ENCODE measurements around the gene CD8B. TPM values are rescaled to one million over a fixed set of nuclear protein-coding genes. Genes with fewer than 3 reads are reported as not detected.
A peak's percentile ranks its signal among the peaks of the same experiment; 100 is the strongest.

Gene CD8B
- total and polyA plus RNA-seq, 2 of the 13 experiments (the other 11 are each of a cell fraction or from before 2014, with no cell fraction given): 0.04 TPM; not detected in 1

DNA sequence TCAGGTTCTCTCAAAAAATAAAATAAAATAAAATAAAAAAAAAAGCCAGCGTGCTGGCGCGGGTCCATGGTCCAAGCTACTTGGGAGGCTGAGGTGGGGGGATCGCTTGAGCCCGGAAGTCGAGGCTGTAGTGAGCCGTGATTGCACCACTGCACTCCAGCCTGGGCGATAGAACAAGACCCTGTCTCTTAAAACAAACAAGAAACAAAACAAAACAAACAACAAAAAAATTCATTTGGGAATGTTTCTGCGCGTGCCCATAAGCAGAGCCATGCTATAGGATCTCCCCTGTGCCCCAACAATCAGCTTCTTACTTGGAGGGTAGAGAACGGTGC, 54.6 kb downstream of the CD8B start (continued):
- TF ChIP-seq ZFP82 (CRISPR knock-in tag; IDR thresholded peaks at IDR 0.05; ENCODE audit: borderline replicate concordance) (no peak), ZNF3 (CRISPR knock-in tag; IDR thresholded peaks at IDR 0.05) (no peak), ZNF775 (CRISPR knock-in tag; IDR thresholded peaks at IDR 0.05; ENCODE audit: borderline replicate concordance) (no peak), JUND (CRISPR knock-in tag; IDR thresholded peaks at IDR 0.05) (no peak), BRD4 (CRISPR knock-in tag; IDR thresholded peaks at IDR 0.05) (no peak), ZNF552 (CRISPR knock-in tag; IDR thresholded peaks at IDR 0.05; ENCODE audit: borderline replicate concordance) (no peak), ATF7-NPFF (CRISPR knock-in tag; IDR thresholded peaks at IDR 0.05; ENCODE audit: low read depth) (no peak), PHF21A (CRISPR knock-in tag; IDR thresholded peaks at IDR 0.05) (0 out of 2 replicates have a peak, but pooled peaks have one; percentile 39), RAD51 (IDR thresholded peaks at IDR 0.05; ENCODE audit: borderline replicate concordance) (no peak), ZFX (CRISPR knock-in tag; IDR thresholded peaks at IDR 0.05; ENCODE audit: low read depth) (no peak; the same call in 1 of the 2 replicates), ATAD3A (CRISPR knock-in tag; IDR thresholded peaks at IDR 0.05) (no peak), ZNF256 (CRISPR knock-in tag; conservative IDR thresholded peaks at IDR 0.05) (no peak), HCFC1 (IDR thresholded peaks at IDR 0.05; ENCODE audit: low read depth, low read length) (no peak), ARNT (IDR thresholded peaks at IDR 0.05) (no peak), MAFF (IDR thresholded peaks at IDR 0.05; ENCODE audit: low read depth, low read length) (no peak), ZNF776 (CRISPR knock-in tag; IDR thresholded peaks at IDR 0.05) (no peak), HMG20B (CRISPR knock-in tag; conservative IDR thresholded peaks at IDR 0.05) (no peak), KDM3A (CRISPR knock-in tag; IDR thresholded peaks at IDR 0.05; ENCODE audit: low read depth) (0 out of 2 replicates have a peak, but pooled peaks have one; percentile 0), ARHGAP35 (CRISPR knock-in tag; IDR thresholded peaks at IDR 0.05; ENCODE audit: borderline replicate concordance) (no peak), FOXK1 (CRISPR knock-in tag; IDR thresholded peaks at IDR 0.05; ENCODE audit: borderline replicate concordance, low read depth) (peak; percentile 17; the same call in 1 of the 2 replicates), PCBP2 (optimal IDR thresholded peaks at IDR 0.05; ENCODE audit: low read depth, low read length, poor library complexity, severe bottlenecking) (no peak)
- TF ChIP-seq, protein P1, sequence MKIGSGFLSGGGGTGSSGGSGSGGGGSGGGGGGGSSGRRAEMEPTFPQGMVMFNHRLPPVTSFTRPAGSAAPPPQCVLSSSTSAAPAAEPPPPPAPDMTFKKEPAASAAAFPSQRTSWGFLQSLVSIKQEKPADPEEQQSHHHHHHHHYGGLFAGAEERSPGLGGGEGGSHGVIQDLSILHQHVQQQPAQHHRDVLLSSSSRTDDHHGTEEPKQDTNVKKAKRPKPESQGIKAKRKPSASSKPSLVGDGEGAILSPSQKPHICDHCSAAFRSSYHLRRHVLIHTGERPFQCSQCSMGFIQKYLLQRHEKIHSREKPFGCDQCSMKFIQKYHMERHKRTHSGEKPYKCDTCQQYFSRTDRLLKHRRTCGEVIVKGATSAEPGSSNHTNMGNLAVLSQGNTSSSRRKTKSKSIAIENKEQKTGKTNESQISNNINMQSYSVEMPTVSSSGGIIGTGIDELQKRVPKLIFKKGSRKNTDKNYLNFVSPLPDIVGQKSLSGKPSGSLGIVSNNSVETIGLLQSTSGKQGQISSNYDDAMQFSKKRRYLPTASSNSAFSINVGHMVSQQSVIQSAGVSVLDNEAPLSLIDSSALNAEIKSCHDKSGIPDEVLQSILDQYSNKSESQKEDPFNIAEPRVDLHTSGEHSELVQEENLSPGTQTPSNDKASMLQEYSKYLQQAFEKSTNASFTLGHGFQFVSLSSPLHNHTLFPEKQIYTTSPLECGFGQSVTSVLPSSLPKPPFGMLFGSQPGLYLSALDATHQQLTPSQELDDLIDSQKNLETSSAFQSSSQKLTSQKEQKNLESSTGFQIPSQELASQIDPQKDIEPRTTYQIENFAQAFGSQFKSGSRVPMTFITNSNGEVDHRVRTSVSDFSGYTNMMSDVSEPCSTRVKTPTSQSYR (CRISPR knock-in tag; IDR thresholded peaks at IDR 0.05; ENCODE audit: borderline replicate concordance): no peak
- TF ChIP-seq, protein P2, sequence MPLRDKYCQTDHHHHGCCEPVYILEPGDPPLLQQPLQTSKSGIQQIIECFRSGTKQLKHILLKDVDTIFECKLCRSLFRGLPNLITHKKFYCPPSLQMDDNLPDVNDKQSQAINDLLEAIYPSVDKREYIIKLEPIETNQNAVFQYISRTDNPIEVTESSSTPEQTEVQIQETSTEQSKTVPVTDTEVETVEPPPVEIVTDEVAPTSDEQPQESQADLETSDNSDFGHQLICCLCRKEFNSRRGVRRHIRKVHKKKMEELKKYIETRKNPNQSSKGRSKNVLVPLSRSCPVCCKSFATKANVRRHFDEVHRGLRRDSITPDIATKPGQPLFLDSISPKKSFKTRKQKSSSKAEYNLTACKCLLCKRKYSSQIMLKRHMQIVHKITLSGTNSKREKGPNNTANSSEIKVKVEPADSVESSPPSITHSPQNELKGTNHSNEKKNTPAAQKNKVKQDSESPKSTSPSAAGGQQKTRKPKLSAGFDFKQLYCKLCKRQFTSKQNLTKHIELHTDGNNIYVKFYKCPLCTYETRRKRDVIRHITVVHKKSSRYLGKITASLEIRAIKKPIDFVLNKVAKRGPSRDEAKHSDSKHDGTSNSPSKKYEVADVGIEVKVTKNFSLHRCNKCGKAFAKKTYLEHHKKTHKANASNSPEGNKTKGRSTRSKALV (CRISPR knock-in tag; IDR thresholded peaks at IDR 0.05): peak; percentile 10; the same call in 1 of the 2 replicates
